MG63 (cell line): ENCODE measurements around the gene CFAP46. TPM values are rescaled to one million over a fixed set of nuclear protein-coding genes. Genes with fewer than 3 reads are reported as not detected.
"Not testable (repeated sequence)": the region's sequence is repeated elsewhere in the genome, so short reads cannot be mapped to it uniquely, and the experiment has no call there.

ENCODE experiments used
- DNase-seq: peaks from one replicate; pipeline ENCODE4 v3.0.0-alpha.2; 2020
- H3K27me3 ChIP-seq: fragments of 250-450 bp; sonication (Bioruptor Pico); 2 replicates; pipeline ENCODE4 v1.5.1; 2020; ENCODE audit warnings: mild to moderate bottlenecking, moderate library complexity
- H3K36me3 ChIP-seq: fragments of 250-450 bp; sonication (Bioruptor Pico); 2 replicates; pipeline ENCODE4 v1.5.1; 2020; ENCODE audit warnings: mild to moderate bottlenecking, moderate library complexity
- H3K4me3 ChIP-seq: fragments of 250-450 bp; sonication (Bioruptor Pico); 2 replicates; pipeline ENCODE4 v1.5.1; 2020; ENCODE audit warnings: mild to moderate bottlenecking, moderate library complexity
- H3K9me3 ChIP-seq: fragments of 250-450 bp; sonication (Bioruptor Pico); 2 replicates; pipeline ENCODE4 v1.5.1; 2020; ENCODE audit warnings: mild to moderate bottlenecking, moderate library complexity
- total RNA-seq: library from RNA; depleted of rRNA; stranded (reverse); fragments of >200 nt; shearing (Covaris generic); gene quantifications from 2 replicates; pipeline ENCODE4 v1.2.3, GENCODE V29; 2014; ENCODE audit warnings: low replicate concordance

CFAP46 gene
- total RNA-seq, 1 experiment from 2014 or later: 0.33 TPM

DNA sequence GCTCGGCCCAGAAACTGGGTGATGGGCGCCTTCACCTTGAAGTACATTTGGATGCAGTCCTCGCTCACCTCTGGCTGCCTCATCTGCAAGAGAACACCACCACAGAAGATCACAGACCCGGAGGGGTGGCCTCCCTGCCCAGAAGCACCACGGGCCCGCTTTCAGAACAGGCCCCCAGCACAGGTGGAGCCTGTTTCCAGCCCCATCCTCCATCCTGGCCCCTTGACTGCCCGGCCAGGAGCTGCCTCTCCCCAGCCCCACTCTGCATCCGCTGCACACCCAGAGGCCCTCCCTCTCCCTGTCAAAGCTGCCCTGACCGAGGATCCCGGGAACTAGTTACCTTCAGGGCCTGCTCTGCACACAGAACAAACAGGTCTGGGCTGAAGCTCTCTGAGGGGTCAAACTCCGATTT is 724 bp downstream of the CFAP46 start:
- no peak for DNase-seq
- Histone ChIP-seq H3K36me3 (no peaks in the 10 kb centered on the region), H3K27me3 (no peaks in the 10 kb centered on the region), H3K4me3 (no peak overlapping the region; the same call in 1 of the 2 replicates), H3K9me3 (no peaks in the 10 kb centered on the region)

DNA sequence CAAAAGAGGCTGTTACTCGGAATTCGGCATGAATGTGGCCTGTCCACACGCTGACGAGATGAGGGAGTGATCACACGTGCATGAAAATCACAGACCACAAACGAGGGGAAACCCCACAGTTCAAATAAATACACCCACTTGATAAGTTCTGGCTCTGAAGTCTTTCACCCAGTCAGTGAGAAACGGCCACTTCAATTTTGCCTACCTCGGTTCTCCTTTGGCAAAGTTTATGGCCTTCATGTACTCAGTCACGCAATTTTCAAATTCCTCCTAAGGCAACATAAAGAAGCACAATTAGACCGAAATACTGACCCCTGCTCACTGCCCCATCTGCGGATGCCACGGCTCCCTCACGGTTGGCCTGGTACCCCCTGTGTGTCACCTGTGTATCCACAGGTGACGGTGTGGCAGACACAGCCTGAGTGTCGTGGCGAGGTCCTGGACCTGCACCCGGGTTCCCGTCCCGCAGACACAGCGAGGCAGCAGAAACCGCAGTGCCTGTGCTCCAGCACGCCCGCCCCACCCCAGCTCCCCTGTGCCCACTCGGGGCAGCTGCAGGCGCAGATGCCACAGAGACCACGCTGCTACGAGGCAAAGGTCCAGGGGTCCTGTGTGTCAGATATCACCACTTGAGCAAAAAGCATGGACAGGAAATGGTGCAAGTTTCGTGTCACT is 1.4 kb downstream of the CFAP46 start:
- Histone ChIP-seq H3K36me3 (no peaks in the 10 kb centered on the region), H3K4me3 (no peak overlapping the region), H3K27me3 (no peaks in the 10 kb centered on the region), H3K9me3 (no peaks in the 10 kb centered on the region)
- no peak for DNase-seq

DNA sequence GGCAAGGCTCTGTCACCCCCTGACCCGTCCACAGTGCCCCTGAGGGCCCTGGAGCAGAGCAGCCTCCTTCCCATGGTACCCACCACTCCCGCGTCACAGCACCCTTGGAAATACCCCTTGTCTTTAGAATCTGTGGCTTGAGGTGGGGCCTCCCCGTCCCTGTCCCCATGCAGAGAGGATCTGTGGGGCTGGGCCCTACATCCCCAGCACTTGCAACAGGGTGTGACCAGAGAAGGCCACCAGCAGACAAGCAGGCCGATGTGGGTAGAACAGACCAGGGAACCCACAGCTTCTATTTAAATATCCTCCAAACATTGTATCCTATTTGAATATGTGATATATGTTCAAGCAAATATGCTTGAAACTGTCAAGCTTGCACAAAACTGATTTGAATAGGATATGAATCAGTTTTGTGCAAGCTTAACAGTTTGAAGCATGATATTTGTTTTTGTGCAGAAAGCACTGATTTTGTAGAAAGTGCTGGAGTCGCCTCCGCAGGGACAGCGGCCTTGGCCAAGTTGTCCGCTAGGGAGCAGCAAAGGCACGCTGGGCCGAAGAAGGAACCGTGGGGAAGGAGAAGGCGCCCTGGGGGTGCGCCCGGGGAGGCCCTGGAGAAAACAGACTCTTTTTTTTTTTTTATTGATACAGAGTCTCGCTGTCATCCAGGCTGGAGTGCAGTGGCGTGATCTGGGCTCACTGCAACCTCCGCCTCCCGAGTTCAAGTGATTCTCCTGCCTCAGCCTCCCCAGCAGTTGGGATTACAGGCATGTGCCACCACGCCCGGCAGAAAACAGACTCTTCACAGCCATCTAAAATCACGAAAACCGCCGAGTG is 2.2 kb downstream of the CFAP46 start:
- H3K9me3 ChIP-seq: no peaks in the 10 kb centered on the region
- no peaks in the 10 kb centered on the region for H3K36me3 ChIP-seq
- peak; percentile 56 for DNase-seq
- no peaks in the 10 kb centered on the region for H3K27me3 ChIP-seq
- no peak overlapping the region for H3K4me3 ChIP-seq

DNA sequence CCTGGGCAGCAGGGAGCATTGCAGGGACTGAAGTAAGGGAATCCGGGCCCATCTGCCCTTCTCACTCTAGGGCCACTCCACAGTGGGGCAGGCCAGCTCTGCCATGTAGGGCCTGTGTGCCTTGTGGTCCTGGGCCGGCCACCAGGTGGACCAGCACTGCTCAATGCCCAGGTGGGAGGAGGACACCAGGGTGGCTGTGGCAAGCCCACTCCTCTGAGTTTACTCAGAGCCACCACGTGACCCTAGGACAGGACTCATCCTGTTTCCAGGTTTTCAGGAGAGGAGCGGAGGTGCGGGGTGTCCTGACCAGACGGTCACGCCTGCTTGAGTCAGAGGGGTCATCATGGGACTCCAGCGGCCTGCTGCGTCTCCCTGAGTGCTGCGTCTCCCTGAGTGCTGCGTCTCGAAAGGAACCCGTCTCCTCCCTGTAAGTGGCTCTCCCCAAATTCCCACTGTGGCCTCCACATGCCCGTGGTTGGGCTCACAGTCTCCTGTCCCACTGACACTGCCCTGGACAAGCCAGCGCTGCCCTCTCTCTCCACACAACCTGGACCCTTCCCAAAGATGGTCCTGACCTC is 2.9 kb downstream of the CFAP46 start:
- no peak for DNase-seq

DNA sequence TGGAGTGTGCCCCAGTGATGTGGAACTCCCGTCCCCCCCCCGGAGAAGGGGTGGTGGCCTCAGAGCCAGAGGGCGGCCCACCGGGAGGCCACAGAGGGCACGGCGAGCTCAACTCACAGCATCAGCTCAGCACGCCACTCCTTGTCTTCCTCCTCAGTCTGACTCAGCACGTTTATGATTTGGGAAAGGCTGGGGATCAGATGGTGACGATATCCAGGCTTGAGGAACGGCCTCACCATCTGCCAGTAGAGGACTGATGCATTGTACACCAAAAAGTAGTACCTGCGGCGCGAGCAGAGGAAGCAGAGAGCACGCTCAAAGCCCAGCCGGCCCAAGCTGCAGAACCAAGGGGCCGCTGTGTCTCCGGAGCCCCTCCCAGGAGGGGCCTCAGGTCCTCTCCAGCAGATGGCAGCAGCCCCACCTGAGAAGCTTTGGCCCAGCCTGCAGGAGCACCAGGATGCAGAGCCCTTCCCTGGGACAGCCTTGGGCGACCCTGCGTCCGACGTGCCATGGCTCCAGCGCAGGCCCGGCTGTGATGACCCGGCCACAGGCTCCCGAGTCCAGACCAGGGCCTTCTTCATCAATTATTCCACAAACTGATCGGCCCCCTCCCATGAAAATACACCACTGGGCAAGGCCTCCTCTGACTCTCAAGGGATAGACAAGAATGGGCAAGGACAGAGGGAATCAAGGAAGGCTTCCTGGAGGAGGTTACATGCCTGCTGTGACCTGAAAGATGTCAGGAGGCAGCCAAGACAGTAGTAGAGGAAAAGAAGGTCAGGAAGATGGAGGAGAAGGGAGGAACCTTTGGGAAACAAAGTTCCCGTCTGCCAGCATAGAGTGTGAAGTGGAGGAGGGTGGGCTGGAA is 3.7 kb downstream of the CFAP46 start:
- H3K27me3 ChIP-seq: no peaks in the 10 kb centered on the region
- no peak for DNase-seq
- no peaks in the 10 kb centered on the region for H3K9me3 ChIP-seq
- no peaks in the 10 kb centered on the region for H3K36me3 ChIP-seq
- H3K4me3 ChIP-seq: no peak overlapping the region

More for the DNA sequence above, 2.9 kb downstream of the CFAP46 start:
- Histone ChIP-seq H3K36me3 (no peaks in the 10 kb centered on the region), H3K9me3 (no peaks in the 10 kb centered on the region), H3K27me3 (no peaks in the 10 kb centered on the region), H3K4me3 (no peak overlapping the region)

DNA sequence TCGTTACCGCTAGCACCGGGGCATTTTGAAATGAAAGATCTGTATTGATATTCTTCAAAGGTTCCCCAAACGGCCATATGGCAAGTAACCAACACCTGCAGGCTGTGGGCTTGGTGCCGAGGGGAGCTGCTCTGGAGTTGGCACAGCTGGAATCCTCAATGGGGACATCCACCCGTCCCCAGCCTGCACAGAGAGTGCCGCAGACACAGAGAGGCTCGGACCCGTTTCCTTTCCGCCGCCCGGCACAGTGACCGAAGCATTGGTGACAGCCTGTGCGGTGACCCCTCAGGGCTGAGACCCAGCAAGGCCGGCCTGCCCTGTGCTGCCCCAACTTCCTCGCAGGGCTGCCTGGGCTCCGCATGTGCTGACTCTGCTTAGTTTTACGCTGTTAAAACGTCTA is 4.5 kb downstream of the CFAP46 start:
- no peak for DNase-seq
- no peaks in the 10 kb centered on the region for H3K27me3 ChIP-seq
- no peaks in the 10 kb centered on the region for H3K36me3 ChIP-seq
- H3K9me3 ChIP-seq: no peaks in the 10 kb centered on the region
- H3K4me3 ChIP-seq: no peak overlapping the region

DNA sequence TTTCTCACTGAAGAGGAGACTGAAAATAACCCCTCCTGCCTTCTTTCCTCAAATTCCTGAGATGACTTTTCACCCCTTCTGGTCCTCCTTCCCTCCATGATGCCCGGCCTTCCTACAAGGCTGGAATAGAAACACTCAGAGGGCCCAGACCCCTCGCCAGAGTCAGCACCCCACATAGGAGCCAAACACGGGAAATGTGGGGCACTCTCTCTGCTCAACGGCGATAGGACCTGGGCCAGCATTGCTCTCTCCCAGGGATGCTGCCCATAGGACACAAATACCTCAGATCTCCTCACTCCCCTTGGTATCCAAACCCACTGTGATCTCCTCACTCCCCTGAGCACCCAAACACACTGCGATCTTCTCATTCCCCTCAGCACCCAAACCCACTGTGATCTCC is 7.4 kb downstream of the CFAP46 start:
- Histone ChIP-seq H3K4me3 (no peak overlapping the region), H3K36me3 (no peaks in the 10 kb centered on the region), H3K9me3 (no peaks in the 10 kb centered on the region), H3K27me3 (no peaks in the 10 kb centered on the region)
- DNase-seq: no peak

DNA sequence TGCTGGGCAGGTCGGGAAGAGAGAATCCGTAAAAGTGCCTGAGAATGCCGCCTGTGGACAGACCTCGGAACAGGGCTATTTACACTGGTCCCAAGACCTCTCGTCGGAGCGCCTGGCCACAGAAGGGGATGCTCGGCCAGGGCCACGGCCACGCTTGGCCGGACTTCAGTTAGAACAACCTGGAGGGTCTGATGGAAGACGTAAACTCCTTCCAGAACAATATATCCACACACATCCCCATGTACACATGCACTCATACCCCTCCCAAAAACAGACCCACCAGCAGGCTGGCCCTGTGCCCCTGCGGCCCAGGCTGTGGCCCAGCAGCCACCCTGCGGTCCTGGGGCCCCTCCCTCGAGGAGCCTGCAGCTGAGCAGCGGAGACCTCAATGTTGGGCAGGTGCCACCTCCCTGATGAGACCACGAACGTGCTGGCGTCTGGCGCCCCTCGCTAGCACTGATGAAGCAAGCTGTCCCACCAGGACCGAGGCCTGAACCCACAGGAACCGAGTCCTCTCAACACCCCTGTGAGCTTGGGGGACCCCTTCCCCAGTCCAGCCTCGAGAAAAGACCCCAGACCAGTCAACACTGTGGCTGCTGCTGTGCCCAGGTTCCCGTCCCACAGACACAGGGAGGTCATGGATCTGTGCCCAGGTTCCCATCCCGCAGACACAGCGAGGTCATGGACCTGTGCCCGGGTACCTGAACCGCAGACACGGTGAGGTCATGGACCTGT is 8.9 kb downstream of the CFAP46 start:
- Histone ChIP-seq H3K4me3 (no peak overlapping the region), H3K27me3 (no peaks in the 10 kb centered on the region), H3K9me3 (no peaks in the 10 kb centered on the region), H3K36me3 (no peaks in the 10 kb centered on the region)
- DNase-seq: no peak

DNA sequence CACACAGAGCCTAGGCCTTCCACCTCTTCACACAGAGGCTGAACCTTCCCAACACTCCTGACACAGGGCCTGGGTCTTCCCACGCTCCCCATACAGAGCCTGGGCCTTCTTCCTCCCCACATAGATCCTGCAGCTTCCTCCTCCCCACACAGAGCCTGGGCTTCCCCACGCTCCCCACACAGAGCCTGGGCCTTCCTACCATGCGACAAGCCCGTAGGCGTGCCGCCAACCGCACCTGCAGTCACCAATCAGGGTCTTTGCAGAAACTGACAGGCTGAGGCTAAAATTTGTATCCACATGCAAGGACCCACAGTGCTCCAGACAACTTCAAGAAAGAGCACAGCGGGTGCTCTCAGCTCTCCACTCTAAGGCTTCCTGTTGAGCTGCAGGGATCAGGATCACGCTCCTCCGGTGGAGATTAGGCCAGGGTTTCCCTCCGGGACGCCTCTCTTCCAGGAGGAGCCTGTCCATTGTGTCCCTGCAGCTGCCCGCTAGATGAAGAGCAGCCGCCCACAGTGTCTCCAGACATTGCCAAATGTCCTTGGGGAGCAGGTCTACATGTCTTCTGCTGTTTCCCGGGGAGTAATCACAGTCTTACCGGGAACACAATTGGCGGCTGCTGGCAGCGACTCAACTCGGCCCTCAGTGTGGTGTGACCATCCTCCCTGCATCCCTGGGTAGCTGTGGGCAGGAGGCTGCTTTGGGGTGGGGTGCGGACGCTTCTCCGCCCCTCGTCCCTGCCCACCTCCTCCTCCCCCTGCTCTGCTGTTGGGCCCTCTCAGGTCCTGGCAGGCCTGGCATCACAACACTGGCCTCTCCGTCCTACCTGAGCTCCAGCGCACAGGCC is 9.7 kb downstream of the CFAP46 start:
- DNase-seq: no peak

DNA sequence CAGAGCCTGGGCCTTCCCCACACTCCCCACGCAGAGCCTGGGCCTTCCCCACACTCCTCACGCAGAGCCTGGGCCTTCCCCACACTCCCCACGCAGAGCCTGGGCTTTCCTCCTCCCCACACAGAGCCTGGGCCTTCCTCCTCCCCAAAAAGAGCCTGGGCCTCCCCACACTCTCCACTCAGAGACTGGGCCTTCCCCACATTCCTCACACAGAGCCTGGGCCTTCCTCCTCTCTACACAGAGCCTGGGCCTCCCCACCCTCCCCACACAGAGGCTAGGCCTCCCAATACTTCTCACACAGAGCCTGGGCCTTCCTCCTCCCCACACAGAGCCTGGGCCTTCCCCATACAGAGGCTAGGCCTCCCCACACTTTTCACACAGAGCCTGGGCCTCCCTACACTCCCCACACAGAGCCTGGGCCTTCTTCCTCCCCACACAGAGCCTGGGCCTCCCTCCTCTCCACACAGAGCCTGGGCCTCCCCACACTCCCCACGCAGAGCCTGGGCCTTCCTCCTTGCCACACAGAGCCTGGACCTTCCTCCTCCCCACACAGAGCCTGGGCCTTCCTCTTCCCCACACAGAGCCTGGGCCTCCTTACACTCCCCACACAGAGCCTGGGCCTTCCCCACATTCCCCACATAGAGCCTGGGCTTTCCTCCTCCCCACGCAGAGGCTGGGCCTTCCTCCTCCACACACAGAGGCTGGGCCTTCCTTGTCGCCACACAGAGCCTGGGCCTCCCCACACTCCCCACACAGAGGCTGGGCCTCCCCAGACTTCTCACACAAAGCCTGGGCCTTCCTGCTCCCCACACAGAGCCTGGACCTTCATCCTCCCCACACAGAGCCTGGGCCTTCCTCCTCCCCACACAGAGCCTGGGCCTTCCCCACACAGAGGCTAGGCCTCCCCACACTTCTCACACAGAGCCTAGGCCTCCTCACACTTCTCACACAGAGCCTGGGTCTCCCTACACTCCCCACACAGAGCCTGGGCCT is 10.8 kb downstream of the CFAP46 start:
- not testable (repeated sequence) for H3K27me3 ChIP-seq, H3K36me3 ChIP-seq, H3K9me3 ChIP-seq, H3K4me3 ChIP-seq, DNase-seq

More for the DNA sequence above, 9.7 kb downstream of the CFAP46 start:
- Histone ChIP-seq H3K9me3 (no peaks in the 10 kb centered on the region), H3K4me3 (no peak overlapping the region), H3K27me3 (no peaks in the 10 kb centered on the region), H3K36me3 (no peaks in the 10 kb centered on the region)

DNA sequence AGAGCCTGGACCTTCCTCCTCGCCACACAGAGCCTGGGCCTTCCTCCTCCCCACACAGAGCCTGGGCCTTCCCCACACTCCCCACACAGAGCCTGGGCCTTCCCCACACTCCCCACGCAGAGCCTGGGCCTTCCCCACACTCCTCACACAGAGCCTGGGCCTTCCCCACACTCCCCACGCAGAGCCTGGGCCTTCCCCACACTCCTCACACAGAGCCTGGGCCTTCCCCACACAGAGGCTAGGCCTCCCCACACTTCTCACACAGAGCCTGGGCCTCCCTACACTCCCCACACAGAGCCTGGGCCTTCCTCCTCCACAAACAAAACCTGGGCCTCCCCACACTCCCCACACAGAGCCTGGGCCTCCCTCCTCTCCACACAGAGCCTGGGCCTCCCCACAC is 11.7 kb downstream of the CFAP46 start:
- H3K27me3 ChIP-seq, DNase-seq, H3K9me3 ChIP-seq, H3K4me3 ChIP-seq, H3K36me3 ChIP-seq: not testable (repeated sequence)

DNA sequence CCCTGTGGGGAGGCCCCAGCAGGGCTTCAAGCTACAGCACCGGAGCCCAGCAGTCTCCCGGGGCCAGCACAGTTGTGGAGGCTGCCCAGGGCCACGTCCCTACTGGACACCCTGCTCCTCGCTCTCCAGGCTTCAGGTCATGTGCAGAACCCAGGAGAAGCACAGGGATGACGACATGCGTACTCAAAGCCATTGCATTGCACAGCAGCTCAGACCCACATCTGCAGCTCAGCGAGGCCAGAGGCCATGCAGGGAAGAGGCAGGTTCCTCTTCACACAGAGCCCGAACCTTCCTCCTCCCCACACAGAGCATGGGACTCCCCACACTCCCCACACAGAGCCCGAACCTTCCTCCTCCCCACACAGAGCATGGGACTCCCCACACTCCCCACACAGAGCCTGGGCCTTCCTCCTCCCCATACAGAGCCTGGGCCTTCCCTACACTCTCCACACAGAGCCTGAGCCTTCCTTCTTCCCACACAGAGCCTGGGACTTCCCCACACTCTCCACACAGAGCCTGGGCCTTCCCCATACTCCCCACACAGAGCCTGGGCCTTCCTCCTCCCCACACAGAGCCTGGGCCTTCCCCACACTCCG is 12.3 kb downstream of the CFAP46 start:
- no peaks in the 10 kb centered on the region for H3K36me3 ChIP-seq
- H3K9me3 ChIP-seq: no peaks in the 10 kb centered on the region
- no peak for DNase-seq
- no peaks in the 10 kb centered on the region for H3K27me3 ChIP-seq
- no peak overlapping the region for H3K4me3 ChIP-seq

DNA sequence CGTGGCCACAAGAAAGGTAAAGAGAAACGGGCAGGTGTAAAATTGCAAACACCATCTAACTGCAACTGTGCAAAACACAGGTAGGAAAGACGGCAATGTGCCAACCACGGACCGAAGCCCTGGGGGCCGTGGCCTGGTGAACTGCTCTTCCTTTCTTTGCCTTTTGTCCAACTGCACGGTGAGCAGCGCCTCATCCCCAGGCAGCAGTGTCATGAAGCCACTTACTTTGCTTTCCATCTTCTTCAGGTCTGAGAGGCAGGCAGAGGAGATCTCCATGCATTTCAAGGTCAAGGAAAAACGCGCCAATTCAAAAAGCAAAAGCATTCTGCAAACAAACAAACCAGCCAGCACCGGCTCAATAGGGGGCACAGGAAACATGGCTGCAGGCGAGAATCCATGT is 12.9 kb downstream of the CFAP46 start:
- H3K9me3 ChIP-seq: no peaks in the 10 kb centered on the region
- DNase-seq: no peak
- no peaks in the 10 kb centered on the region for H3K27me3 ChIP-seq
- H3K36me3 ChIP-seq: no peaks in the 10 kb centered on the region
- H3K4me3 ChIP-seq: no peak overlapping the region

DNA sequence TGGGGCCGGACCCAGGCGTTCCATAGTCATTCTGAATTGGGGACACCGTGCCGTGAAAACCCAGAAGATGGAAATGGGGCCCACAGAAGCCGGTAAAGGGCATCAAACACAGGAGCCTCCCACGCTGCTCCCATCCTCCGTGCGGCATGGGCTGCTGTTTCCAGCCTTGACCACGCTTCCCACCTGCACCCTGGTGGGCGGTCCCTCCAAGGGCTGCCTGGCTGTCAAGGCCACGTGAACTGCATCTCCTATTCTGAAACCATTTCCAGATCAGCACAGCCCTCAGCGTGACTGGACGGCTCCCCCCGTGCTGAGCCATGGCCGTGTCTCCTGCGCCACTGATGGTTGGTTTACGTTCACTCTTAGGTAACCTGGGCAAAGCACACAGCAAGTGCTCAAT is 14.1 kb downstream of the CFAP46 start:
- DNase-seq: no peak
- Histone ChIP-seq H3K27me3 (no peaks in the 10 kb centered on the region), H3K9me3 (no peaks in the 10 kb centered on the region), H3K36me3 (no peaks in the 10 kb centered on the region), H3K4me3 (no peak overlapping the region)
